ENCODE results near the gene MDK. TPM values are rescaled to one million over a fixed set of nuclear protein-coding genes. Genes with fewer than 3 reads are reported as not detected.

Gene MDK
- total and polyA plus RNA-seq, 2 experiments from 2014 or later = 3,396 to 4,339 TPM

DNA sequence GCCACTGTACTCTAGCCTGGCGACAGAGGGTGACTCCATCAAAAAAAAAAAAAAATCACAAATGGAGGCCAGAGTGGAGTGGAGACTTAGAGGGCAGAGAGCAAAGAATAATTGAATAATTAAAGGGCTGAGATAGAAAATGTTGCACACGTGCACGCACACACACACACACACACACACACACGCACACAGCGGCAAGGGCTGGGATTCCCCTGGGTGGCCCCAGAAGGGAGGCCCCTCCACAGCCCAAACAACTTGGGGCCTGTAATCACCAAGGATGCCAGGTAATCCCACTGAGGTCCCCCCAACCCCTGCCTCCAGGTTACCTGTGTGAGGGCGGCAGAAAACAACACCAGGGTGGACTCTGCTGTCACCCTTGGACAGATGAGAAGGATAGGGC lies 46.2 kb upstream of the MDK start:
- Histone ChIP-seq H3K27me3 (peaks cover 4% of the 10 kb centered on the region), H3K4me1 (ENCODE audit: low read depth) (peaks cover 28% of the 10 kb centered on the region), H3K27ac (no peak overlapping the region), H3K4me3 (no peak overlapping the region), H3K9me3 (ENCODE audit: low read depth) (no peaks in the 10 kb centered on the region), H3K36me3 (no peaks in the 10 kb centered on the region)
- no peak for DNase-seq (ENCODE audit: low read depth in 1 of 2, low spot score in 1 of 2)
- no peak for TF ChIP-seq CTCF (IDR thresholded peaks at IDR 0.05; ENCODE audit: low read depth, low read length)

GRCh38 chr11:46335890-46336562 lies 45.4 kb upstream of the MDK start:
- H3K4me3 ChIP-seq = no peak overlapping the region
- no peaks in the 10 kb centered on the region for H3K9me3 ChIP-seq (ENCODE audit: low read depth)
- peaks cover 4% of the 10 kb centered on the region for H3K27me3 ChIP-seq
- no peak for TF ChIP-seq CTCF (IDR thresholded peaks at IDR 0.05; ENCODE audit: low read depth, low read length)
- no peaks in the 10 kb centered on the region for H3K36me3 ChIP-seq
- peaks cover 25% of the 10 kb centered on the region for H3K4me1 ChIP-seq (ENCODE audit: low read depth)
- no peak for DNase-seq (ENCODE audit: low read depth in 1 of 2, low spot score in 1 of 2)
- no peak overlapping the region for H3K27ac ChIP-seq

- H3K36me3 ChIP-seq = no peaks in the 10 kb centered on the region
- H3K4me3 ChIP-seq = no peak overlapping the region
- no peaks in the 10 kb centered on the region for H3K9me3 ChIP-seq (ENCODE audit: low read depth)
- peaks cover 4% of the 10 kb centered on the region for H3K27me3 ChIP-seq
- no peak for TF ChIP-seq CTCF (IDR thresholded peaks at IDR 0.05; ENCODE audit: low read depth, low read length)
- peaks cover 26% of the 10 kb centered on the region for H3K4me1 ChIP-seq (ENCODE audit: low read depth)
- no peak overlapping the region for H3K27ac ChIP-seq
- DNase-seq (ENCODE audit: low read depth in 1 of 2, low spot score in 1 of 2) = peak in 1 of 2 donors; percentile 96
These were observed 44.8 kb upstream of the MDK start for GRCh38 chr11:46336563-46337180.

DNA sequence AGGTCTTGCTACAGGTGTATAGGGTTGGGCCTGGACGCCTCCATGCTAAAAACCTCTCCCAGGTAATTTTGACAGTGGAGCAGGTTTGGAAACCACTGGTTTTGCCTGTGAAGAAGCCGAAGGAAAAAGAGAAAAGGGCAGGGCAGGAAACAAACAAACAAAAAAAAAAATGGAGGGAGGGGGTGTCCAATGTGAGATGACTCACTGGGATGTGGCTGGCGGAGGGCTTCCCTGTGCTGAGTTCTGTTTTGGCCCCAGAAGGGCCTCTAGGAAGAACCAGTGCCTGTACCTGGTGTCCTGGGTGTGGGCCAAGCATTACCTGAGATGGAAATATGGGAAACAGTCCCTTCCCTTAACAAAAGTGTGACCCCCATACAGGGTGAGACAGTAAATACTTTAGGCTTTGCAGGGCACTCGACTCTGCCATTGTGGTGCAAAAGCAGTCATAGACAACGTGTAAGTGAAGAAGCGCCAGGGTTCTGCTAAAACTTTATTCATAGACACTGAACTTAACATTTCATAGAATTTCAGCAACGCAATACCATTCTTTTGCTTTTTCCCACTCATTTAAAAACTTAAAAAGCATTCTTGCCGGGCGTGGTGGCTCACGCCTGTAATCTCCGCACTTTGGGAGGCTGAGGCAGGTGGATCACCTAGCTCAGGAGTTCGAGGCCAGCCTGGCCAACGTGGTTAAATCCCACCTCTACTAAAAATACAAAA lies 43.7 kb upstream of the MDK start:
- H3K27ac ChIP-seq = no peak overlapping the region
- H3K9me3 ChIP-seq (ENCODE audit: low read depth) = no peaks in the 10 kb centered on the region
- peaks cover 4% of the 10 kb centered on the region for H3K27me3 ChIP-seq
- DNase-seq (ENCODE audit: low read depth in 1 of 2, low spot score in 1 of 2) = no peak
- H3K36me3 ChIP-seq = no peaks in the 10 kb centered on the region
- peaks cover 35% of the 10 kb centered on the region for H3K4me1 ChIP-seq (ENCODE audit: low read depth)
- H3K4me3 ChIP-seq = no peak overlapping the region
- TF ChIP-seq CTCF (IDR thresholded peaks at IDR 0.05; ENCODE audit: low read depth, low read length) = no peak

GRCh38 chr11:46338636-46338987 lies 42.9 kb upstream of the MDK start:
- peak overlapping the region; percentile 79 for H3K27ac ChIP-seq
- H3K36me3 ChIP-seq = no peaks in the 10 kb centered on the region
- H3K27me3 ChIP-seq = peaks cover 3% of the 10 kb centered on the region
- H3K4me3 ChIP-seq = no peak overlapping the region
- no peak for TF ChIP-seq CTCF (IDR thresholded peaks at IDR 0.05; ENCODE audit: low read depth, low read length)
- peaks cover 35% of the 10 kb centered on the region for H3K4me1 ChIP-seq (ENCODE audit: low read depth)
- H3K9me3 ChIP-seq (ENCODE audit: low read depth) = no peaks in the 10 kb centered on the region
- DNase-seq (ENCODE audit: low read depth in 1 of 2, low spot score in 1 of 2) = peak in 1 of 2 donors; percentile 47
